NCI-H2107 treated with DMSO at 0.1 percent for 48 hours (cell line): ENCODE measurements around the gene COX6B1.
A peak's percentile ranks its signal among the peaks of the same experiment; 100 is the strongest.
"Not testable (repeated sequence)": the region's sequence is repeated elsewhere in the genome, so short reads cannot be mapped to it uniquely, and the experiment has no call there.

ENCODE experiments used
- DNase-seq: peaks from one replicate; lab custom pipeline; 2025; ENCODE audit not compliant: unreplicated experiment; lab: John Stamatoyannopoulos, UW

Gene COX6B1, protein sequence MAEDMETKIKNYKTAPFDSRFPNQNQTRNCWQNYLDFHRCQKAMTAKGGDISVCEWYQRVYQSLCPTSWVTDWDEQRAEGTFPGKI

GRCh38 chr19:35648017-35648961, at the start of gene COX6B1:
Gene COX6B1 (plus strand): TSS chr19:35648323. CDS start chr19:35651244, 2,921 bp downstream.
- DNase-seq = peak; percentile 98

GRCh38 chr19:35601971-35602370, 46.2 kb upstream of the COX6B1 start:
- no peak for DNase-seq

DNA sequence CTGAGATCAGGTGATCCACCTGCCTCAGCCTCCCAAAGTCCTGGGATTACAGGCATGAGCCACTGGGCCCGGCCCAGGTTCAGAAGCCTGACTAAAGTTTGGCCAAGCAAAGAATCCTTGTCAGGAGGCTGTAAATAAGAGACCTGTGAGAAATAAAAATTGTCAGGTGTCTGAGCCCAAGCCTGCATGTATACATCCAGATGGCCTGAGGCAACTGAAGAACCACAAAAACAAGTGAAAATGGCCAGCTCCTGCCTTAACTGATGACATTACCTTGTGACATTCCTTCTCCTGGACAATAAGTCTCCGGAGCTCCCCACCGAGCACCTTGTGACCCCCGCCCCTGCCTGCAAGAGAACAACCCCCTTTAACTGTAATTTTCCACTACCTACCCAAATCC, 43.7 kb upstream of the COX6B1 start:
- not testable (repeated sequence) for DNase-seq

- not testable (repeated sequence) for DNase-seq
Observed at GRCh38 chr19:35607170-35607569, 41.0 kb upstream of the COX6B1 start.

GRCh38 chr19:35607661-35608060, 40.5 kb upstream of the COX6B1 start:
- DNase-seq = no peak

DNA sequence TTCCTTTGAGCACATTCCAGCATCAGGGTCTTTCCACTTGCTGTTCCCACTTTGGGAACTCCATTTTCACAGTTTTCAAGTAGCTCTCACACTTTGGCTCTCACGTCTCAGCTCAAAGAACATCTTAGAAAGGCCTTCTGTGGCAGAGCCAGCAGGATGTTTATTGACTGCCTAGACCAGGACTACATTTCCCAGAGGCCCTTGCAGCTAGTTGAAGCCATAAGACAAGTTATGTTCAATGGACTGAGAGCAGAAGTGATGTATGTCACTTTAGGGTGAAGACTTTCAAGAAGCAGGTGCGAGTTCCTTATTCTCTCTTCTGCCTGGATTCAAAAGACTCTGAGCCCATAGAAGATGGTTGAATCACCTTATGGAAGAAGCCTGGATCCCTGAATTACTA, 39.9 kb upstream of the COX6B1 start:
- no peak for DNase-seq

- DNase-seq = no peak
Observed at GRCh38 chr19:35609851-35610353, 38.2 kb upstream of the COX6B1 start.

DNA sequence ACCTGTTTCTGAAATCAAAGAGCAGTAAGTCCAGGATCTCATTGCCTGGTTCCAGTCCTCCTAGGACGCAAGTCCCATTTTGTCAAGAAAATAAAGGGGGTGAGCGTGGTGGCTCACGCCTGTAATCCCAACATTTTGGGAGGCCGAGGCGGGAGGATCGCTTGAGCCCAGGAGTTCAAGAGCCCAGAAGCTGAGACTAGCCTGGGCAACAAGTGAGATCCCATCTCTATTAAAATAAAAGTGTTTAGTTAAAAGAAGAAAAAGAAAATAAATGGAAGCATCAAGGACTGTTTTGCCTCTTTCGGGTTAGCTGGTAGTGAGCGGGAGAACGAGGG, 35.9 kb upstream of the COX6B1 start:
- DNase-seq = no peak

- peak; percentile 77 for DNase-seq
Observed at GRCh38 chr19:35612559-35613321, 35.4 kb upstream of the COX6B1 start, which contains the start of gene HAUS5. Gene HAUS5 (plus strand): TSS chr19:35612735. CDS start chr19:35612795, 60 bp downstream.

- DNase-seq = no peak
Observed at GRCh38 chr19:35613574-35613973, 34.5 kb upstream of the COX6B1 start.

GRCh38 chr19:35615036-35615435, 33.1 kb upstream of the COX6B1 start:
- DNase-seq = no peak

- no peak for DNase-seq
Observed at GRCh38 chr19:35618857-35619256, 29.3 kb upstream of the COX6B1 start.

DNA sequence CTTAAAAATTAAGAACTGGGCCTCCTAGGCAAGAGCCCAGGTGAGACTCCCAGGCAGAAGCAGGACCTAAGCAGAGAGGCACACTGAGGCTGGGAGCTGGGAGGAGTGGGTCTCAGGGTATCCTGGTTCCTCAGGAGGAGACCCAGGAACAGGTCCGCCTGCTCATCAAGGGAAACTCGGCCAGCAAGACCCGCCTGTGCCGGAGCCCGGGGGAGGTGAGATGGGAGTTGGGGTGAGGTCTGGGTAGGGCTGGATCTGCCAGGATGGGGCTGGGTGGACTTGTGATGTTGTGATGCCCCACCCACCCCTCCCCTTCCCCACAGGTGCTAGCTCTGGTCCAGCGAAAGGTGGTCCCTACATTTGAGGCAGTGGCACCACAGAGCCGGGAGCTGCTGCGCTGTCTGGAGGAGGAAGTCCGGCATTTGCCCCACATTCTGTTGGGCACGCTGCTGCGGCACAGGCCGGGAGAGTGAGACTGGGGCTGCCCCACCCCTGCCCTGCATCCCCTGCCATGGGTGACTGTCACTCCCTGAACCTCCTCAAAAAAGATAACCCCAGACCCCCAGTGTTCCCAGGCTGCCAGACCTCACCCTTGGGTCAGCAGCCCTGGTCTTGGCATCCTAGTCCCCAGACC, 28.7 kb upstream of the COX6B1 start:
- no peak for DNase-seq

DNA sequence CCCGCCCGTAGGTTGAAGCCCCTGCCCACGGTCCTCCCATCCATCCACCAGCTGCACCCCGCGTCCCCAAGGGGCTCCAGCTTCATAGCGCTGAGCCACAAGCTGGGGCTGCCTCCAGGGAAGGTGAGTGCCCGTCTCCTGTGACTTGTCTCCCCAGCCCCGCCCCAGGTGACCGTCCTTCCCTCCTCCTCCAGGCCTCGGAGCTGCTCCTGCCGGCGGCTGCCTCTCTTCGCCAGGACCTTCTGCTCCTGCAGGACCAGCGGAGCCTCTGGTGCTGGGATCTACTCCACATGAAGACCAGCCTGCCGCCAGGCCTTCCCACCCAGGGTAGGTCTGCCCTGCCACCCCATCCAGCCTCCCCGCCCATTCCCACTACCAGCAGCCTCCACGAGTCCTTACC, 28.1 kb upstream of the COX6B1 start:
- DNase-seq = no peak

DNA sequence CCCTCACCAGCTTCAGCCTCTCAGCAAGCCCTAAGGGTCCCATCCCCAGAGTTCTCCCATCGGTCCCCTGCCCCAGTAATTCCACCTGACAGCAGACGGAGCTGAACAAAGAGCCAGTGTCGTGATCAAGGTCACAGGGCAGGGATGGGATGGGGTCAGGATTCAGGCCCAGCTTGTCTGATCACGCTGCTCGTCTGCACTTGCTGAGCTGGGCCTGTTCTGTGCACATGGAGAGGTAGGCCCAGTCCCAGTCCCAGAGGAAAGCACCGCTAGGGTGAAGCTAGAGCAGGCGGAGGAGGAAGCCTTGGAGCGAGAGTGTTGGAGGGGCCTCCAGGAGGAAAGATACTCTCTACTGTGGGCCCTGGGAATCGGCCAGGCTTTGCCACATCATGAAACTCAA, 26.4 kb upstream of the COX6B1 start:
- no peak for DNase-seq

DNA sequence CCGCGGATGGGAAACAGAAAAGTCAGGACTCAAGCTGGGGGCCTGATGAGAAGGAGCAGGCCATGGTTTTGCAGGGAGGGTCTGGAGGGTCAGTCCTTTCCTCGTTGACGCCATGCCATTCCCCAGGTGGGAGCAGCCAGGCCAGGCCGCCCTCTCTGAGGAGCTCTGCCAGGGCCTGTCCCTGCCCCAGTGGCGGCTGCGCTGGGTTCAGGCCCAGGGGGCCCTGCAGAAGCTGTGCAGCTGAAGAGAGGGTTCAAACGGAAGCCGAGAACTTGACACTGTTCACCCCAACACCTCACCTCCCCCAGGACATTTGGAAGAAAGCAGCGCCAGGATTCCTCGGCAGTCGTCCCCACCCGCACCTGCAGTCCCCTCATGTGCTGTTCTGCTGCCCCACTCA, 25.4 kb upstream of the COX6B1 start:
- no peak for DNase-seq

GRCh38 chr19:35623327-35624010, 24.7 kb upstream of the COX6B1 start:
- DNase-seq = no peak

DNA sequence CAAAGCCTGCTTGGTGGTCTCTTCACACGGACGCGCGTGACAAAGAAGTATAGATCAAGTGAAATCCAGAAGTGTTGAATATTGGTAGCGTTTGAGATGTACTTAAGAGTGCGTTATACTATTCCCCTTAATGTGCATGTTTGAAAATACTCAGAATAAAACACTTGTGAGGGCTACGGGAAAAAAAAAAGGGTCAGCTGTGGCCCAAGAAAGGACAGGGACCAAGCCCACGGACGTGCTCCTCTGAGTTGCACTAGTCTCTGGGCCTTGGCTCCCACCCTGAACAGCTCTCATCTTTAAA, 19.9 kb upstream of the COX6B1 start:
- DNase-seq = no peak

GRCh38 chr19:35628565-35629331, 19.4 kb upstream of the COX6B1 start, which contains the start of gene RBM42:
Gene RBM42 (plus strand): TSS chr19:35629036. CDS start chr19:35629154, 118 bp downstream.
- peak; percentile 93 for DNase-seq

DNA sequence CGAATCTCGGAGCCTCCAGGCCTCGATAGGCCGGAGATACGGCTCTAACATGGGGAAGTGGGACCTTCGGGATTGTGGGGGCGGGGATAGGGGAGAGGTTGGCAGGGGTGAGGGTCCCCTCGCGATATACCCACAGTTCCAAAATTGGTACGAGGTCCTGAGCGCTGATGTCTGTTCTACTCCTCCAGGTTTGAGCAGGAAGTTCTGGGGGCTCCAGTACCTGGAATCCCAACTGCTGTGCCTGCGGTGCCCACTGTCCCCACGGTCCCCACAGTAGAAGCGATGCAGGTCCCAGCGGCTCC, 18.8 kb upstream of the COX6B1 start:
- DNase-seq = no peak
